Right renal pelvis (tissue), 4 donors: ENCODE measurements around the gene DUS1L. TPM values are rescaled to one million over a fixed set of nuclear protein-coding genes. Genes with fewer than 3 reads are reported as not detected.
A peak's percentile ranks its signal among the peaks of the same experiment; 100 is the strongest.

Source experiments
- DNase-seq, 4 donors: peaks; one replicate each; pipeline ENCODE4 v3.0.0-alpha.2; 2013; ENCODE audit warnings: low read depth in 4 of 4, low spot score in 3 of 4, missing footprints in 1 of 4
- polyA plus RNA-seq, 4 donors: library from polyadenylated mRNA; unstranded; fragments of 120-200 nt; gene quantifications; one replicate each; pipeline ENCODE4 v1.2.1, GENCODE V29; 2013; ENCODE audit not compliant: insufficient read length in 4 of 4

DUS1L gene
- polyA plus RNA-seq, 4 donors = 78.2 to 94.1 (median 79.1) TPM

- DNase-seq = no peak
Observed at GRCh38 chr17:82058230-82058854, 7.3 kb downstream of the DUS1L start.

- no peak for DNase-seq
Observed at GRCh38 chr17:82056729-82057621, 8.6 kb downstream of the DUS1L start.

- DNase-seq = no peak
Observed at GRCh38 chr17:82055965-82056728, 9.5 kb downstream of the DUS1L start.

- DNase-seq = no peak
Observed at GRCh38 chr17:82055023-82055964, 10.3 kb downstream of the DUS1L start.

GRCh38 chr17:82054351-82055022 is 11.1 kb downstream of the DUS1L start:
- DNase-seq = no peak

GRCh38 chr17:82053556-82054263 is 11.9 kb downstream of the DUS1L start:
- no peak for DNase-seq

- no peak for DNase-seq
Observed at GRCh38 chr17:82053130-82053529, 12.5 kb downstream of the DUS1L start.

- DNase-seq = no peak
Observed at GRCh38 chr17:82052638-82053059, 13.0 kb downstream of the DUS1L start.

- DNase-seq = peak in 1 of 4 donors; percentile 36
Observed at GRCh38 chr17:82051776-82052637, 13.6 kb downstream of the DUS1L start, which contains the start of the genes GPS1 and RFNG. GPS1 (plus strand) TSS chr17:82051898; CDS start chr17:82051932, 34 bp downstream. RFNG (minus strand) TSS chr17:82051811; CDS start chr17:82051766, 45 bp downstream.

GRCh38 chr17:82050761-82051641 is 14.6 kb downstream of the DUS1L start:
- no peak for DNase-seq

GRCh38 chr17:82050152-82050760 is 15.3 kb downstream of the DUS1L start:
- no peak for DNase-seq

GRCh38 chr17:82049521-82049971 is 16.1 kb downstream of the DUS1L start:
- DNase-seq = no peak

GRCh38 chr17:82049106-82049505 is 16.5 kb downstream of the DUS1L start:
- DNase-seq = no peak

- DNase-seq = no peak
Observed at GRCh38 chr17:82048571-82048971, 17.0 kb downstream of the DUS1L start.

GRCh38 chr17:82047914-82048570 is 17.6 kb downstream of the DUS1L start:
- no peak for DNase-seq

GRCh38 chr17:82047379-82047778 is 18.2 kb downstream of the DUS1L start:
- DNase-seq = no peak
